Left lobe of liver (tissue), 2 donors: ENCODE data around the gene CYTL1. TPM values are rescaled to one million over a fixed set of nuclear protein-coding genes. Genes with fewer than 3 reads are reported as not detected.

Experiments used
- ATAC-seq: fragments of 200-7000 bp; cut with Tn5 transposase; one replicate; pipeline ENCODE4 v1.9.1; 2020; ENCODE audit warnings: mild to moderate bottlenecking, moderate library complexity
- DNase-seq: peaks from one replicate; pipeline ENCODE4 v3.0.0-alpha.2; 2020; ENCODE audit warnings: low spot score
- total RNA-seq: library from RNA; stranded (reverse); gene quantifications from one replicate; pipeline ENCODE4 v1.2.1, GENCODE V29; 2021
- donor health status: DM: no; HTN: no; CAD: no; lungs with moderate emphysema.
- donor health status: DM: no; HTN: yes; CAD: no.

The CYTL1 gene
- total RNA-seq, 1 donor from 2014 or later = not detected

DNA sequence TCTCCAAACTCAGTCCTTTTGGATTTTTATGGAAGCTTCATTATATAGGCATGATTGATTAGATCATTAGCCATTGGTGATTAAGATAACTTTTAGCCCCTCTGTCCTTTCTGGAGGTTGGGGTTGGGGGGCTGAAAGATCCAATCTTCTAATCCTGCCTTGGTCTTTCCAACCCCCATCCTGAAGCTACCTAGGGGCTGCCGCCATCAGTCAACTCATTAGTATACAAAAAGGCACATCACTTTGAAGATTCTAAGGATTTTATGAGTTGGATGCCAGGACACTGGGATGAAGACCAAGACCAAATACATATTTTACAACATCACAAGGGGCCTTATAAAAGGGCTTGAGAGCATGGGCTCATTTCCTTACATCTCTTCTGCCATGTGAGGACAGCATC is 47.5 kb downstream of the CYTL1 start:
- no peak for DNase-seq
- ATAC-seq = no peak

DNA sequence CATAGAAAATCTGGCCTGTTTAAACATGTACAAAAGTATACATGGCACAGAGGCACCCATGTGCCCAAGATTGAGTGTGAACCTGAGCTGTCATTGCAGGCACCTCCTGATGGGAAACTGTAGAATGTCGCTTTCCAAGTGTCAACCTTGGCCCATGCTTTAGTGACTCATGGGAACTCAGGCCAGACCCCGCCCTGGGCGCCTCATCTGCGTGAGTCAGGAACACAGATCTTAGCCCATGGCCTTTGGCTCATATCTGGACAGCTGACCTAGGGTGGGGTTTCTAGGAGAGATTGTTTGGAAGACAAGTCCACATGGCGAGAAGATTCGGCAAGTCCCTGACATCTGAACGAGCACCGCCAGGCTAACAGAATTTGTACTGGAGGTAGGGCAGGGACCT is 50.0 kb downstream of the CYTL1 start:
- DNase-seq (no peak), ATAC-seq (no peak)

DNA sequence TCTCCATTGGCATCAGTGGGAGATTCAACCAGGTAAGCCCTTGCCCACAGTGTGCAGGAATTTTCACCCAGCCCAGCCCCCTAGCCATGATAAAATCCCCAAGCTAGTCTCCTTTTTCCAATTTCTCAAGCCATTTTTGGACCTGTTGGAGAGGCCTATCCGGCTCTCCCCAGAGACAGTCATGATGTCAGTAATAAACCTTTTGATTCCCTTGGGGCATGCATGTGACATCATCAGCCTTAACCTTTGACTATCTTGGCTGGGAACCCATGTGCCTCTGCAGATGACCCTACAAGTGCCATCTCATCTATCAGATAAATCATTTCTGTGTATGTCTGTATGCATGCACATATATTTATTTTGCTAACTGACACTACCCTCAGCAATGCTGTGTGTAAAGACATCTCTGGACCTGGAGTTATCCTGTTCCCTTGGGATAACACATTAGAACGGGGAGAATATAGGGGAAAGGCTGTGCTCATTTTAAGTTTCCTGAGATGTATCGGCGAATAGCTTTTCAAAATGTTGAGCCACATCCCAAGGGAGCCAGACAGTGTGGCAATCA is 51.0 kb downstream of the CYTL1 start:
- ATAC-seq = no peak
- no peak for DNase-seq

Other genes with a start within 250 kb of the CYTL1 start
- 0.33 TPM for gene MSX1, start 159.8 kb downstream of the CYTL1 start, total RNA-seq
- 0.25 TPM for gene STK32B, start 32.0 kb upstream of the CYTL1 start, total RNA-seq